Astrocyte (in vitro differentiated cells and primary cell): Measurements from ENCODE around the gene TFB1M.

Experiments used
- EZH2 ChIP-seq: IDR thresholded peaks from 2 replicates; pipeline ENCODE4 v1.6.1; 2012; ENCODE audit warnings: mild to moderate bottlenecking, low read length, inconsistent platforms; ENCODE audit not compliant: insufficient read depth
- TF ChIP-seq, protein P1 (sequence below): IDR thresholded peaks from 2 replicates; pipeline ENCODE4 v1.5.1; 2011; ENCODE audit warnings: low read depth, mild to moderate bottlenecking, inconsistent platforms, low read length, moderate library complexity; ENCODE audit not compliant: insufficient read depth

DNA sequence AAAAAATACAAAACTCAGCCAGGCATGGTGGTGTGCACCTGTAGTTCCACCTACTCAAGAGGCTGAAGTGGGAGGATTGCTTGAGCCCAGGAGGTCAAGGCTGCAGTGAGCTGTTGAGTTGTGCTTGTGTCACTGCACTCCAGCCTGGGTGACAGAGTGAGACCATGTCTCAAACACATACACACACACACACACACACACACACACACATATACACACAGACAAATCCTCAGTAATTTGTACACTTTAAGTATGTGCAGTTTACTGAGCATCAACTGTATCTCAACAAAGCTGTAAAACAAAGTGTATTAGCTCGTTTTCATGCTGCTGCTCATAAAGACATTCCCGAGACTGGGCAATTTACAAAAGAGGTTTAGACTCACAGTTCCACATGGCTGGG, 7.3 kb downstream of the TFB1M start:
- TF ChIP-seq, protein P1, sequence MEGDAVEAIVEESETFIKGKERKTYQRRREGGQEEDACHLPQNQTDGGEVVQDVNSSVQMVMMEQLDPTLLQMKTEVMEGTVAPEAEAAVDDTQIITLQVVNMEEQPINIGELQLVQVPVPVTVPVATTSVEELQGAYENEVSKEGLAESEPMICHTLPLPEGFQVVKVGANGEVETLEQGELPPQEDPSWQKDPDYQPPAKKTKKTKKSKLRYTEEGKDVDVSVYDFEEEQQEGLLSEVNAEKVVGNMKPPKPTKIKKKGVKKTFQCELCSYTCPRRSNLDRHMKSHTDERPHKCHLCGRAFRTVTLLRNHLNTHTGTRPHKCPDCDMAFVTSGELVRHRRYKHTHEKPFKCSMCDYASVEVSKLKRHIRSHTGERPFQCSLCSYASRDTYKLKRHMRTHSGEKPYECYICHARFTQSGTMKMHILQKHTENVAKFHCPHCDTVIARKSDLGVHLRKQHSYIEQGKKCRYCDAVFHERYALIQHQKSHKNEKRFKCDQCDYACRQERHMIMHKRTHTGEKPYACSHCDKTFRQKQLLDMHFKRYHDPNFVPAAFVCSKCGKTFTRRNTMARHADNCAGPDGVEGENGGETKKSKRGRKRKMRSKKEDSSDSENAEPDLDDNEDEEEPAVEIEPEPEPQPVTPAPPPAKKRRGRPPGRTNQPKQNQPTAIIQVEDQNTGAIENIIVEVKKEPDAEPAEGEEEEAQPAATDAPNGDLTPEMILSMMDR: no peak
- TF ChIP-seq EZH2: no peak
